ENCODE data around the gene COL4A6. TPM values are rescaled to one million over a fixed set of nuclear protein-coding genes. Genes with fewer than 3 reads are reported as not detected.

The COL4A6 gene
- total and polyA plus RNA-seq, 2 of the 8 experiments (the other 6 are each of a cell fraction or from before 2014, with no cell fraction given) = 5.9 to 11.8 TPM

GRCh38 chrX:108397627-108398391 lies 40.4 kb downstream of the COL4A6 start:
- no peak overlapping the region for H2BK12ac ChIP-seq (ENCODE audit: low read depth, low read length)
- H4K8ac ChIP-seq (ENCODE audit: extremely low read depth, insufficient read depth, low read length) = no peak overlapping the region
- peaks cover 1 to 7% (median 4%) of the 10 kb centered on the region in 4 experiments; a peak in 4 of 7 replicates for H3K4me1 ChIP-seq (replicated peaks in 1 of 4; ENCODE audit: control insufficient read depth in 3 of 4, insufficient read depth in 4 of 4, low read length in 3 of 4)
- no peak overlapping the region for H2AK5ac ChIP-seq (ENCODE audit: low read depth, low read length)
- 86% methylated on average over 6 of the region's 6 CpGs; no CpG with 5 or more reads in 1 of the 2 experiments for WGBS, 2 experiments (ENCODE audit: extremely low coverage in 1 of 2, insufficient coverage in 1 of 2, insufficient read length in 1 of 2, insufficient replicate concordance in 2 of 2, low coverage in 1 of 2, low lambda C conversion rate in 2 of 2, missing lambda C conversion rate in 1 of 2)
- no peak overlapping the region for H3K4ac ChIP-seq (replicated peaks; ENCODE audit: insufficient read length, low read depth, low read length)
- POLR2A ChIA-PET (ENCODE audit: partially characterized antibody) = interaction anchor here (1.0 kb wide), 1 partner anchor 10 kb away, joined by 3 read pairs; no protein-coding TSS in a partner anchor
- TF ChIP-seq TAF1 (IDR thresholded peaks at IDR 0.05; ENCODE audit: low read depth, low read length) (no peak), NANOG (IDR thresholded peaks at IDR 0.05; ENCODE audit: insufficient read depth, low read depth, low read length, poor library complexity, severe bottlenecking) (no peak), CHD2 (IDR thresholded peaks at IDR 0.05; ENCODE audit: low read length) (no peak), JUN (IDR thresholded peaks at IDR 0.05; ENCODE audit: low read depth, low read length) (no peak), POLR2A (IDR thresholded peaks at IDR 0.05; ENCODE audit: control extremely low read depth in 1 of 2, low read depth in 2 of 2, low read length in 2 of 2) (no peak), HDAC6 (IDR thresholded peaks at IDR 0.05; ENCODE audit: low read depth, low read length) (no peak)
- TF ChIP-seq, protein P1, sequence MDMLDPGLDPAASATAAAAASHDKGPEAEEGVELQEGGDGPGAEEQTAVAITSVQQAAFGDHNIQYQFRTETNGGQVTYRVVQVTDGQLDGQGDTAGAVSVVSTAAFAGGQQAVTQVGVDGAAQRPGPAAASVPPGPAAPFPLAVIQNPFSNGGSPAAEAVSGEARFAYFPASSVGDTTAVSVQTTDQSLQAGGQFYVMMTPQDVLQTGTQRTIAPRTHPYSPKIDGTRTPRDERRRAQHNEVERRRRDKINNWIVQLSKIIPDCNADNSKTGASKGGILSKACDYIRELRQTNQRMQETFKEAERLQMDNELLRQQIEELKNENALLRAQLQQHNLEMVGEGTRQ (IDR thresholded peaks at IDR 0.05; ENCODE audit: low read length) = no peak
- H3K27me3 ChIP-seq (replicated peaks in 1 of 4; ENCODE audit: control insufficient read depth in 3 of 4, extremely low read depth in 1 of 4, insufficient read depth in 3 of 4, low read length in 3 of 4) = no peaks in the 10 kb centered on the region
- H3K9ac ChIP-seq (replicated peaks in 1 of 4; ENCODE audit: extremely low read depth in 1 of 4, low read depth in 3 of 4, low read length in 3 of 4) = no peak overlapping the region
- H3K27ac ChIP-seq (ENCODE audit: low read depth, low read length) = no peak overlapping the region
- CTCF ChIA-PET (ENCODE audit: partially characterized antibody) = interaction anchor here (1.3 kb wide), 1 partner anchor 259 kb away, joined by 3 read pairs; no protein-coding TSS in a partner anchor
- no peak overlapping the region for H3K4me3 ChIP-seq (ENCODE audit: extremely low read depth in 1 of 4, insufficient read depth in 2 of 4, low read depth in 3 of 4, low read length in 4 of 4)
- no peak overlapping the region; a peak in 1 of 4 replicates for H3K4me2 ChIP-seq (ENCODE audit: insufficient read depth in 1 of 2, low read depth in 2 of 2, low read length in 2 of 2)
- H2AFZ ChIP-seq (ENCODE audit: low read length) = no peak overlapping the region
- H3K56ac ChIP-seq (replicated peaks; ENCODE audit: insufficient read length, low read depth, low read length) = no peak overlapping the region
- no peak overlapping the region for H2BK120ac ChIP-seq (replicated peaks; ENCODE audit: low read depth, low read length)
- H3K36me3 ChIP-seq (ENCODE audit: control insufficient read depth in 2 of 4, insufficient read depth in 4 of 4, low read length in 3 of 4) = no peaks in the 10 kb centered on the region
- no peaks in the 10 kb centered on the region for H3K79me2 ChIP-seq (ENCODE audit: control insufficient read depth in 1 of 2, insufficient read depth in 2 of 2, low read length in 2 of 2)
- peaks cover 0 to 1% of the 10 kb centered on the region in 2 experiments for H4K20me1 ChIP-seq (replicated peaks in 1 of 2; ENCODE audit: control insufficient read depth in 1 of 2, insufficient read depth in 2 of 2, low read length in 2 of 2)
- H3K9me3 ChIP-seq (ENCODE audit: insufficient read depth in 2 of 2, low read depth in 1 of 2, low read length in 1 of 2) = no peaks in the 10 kb centered on the region
- DNase-seq (ENCODE audit: low read depth in 1 of 2, low spot score in 2 of 2) (no peak), FAIRE-seq (peak; percentile 19)
- H3K18ac ChIP-seq (ENCODE audit: extremely low read depth, low read length) = no peak overlapping the region
- H2BK20ac ChIP-seq (ENCODE audit: low read length) = no peak overlapping the region
- H4K91ac ChIP-seq (replicated peaks; ENCODE audit: insufficient read length, low read length) = no peak overlapping the region
- no peak overlapping the region for H2BK15ac ChIP-seq (ENCODE audit: low read length)
- H4K5ac ChIP-seq (ENCODE audit: insufficient read length, low read depth, low read length) = no peak overlapping the region
- no peak overlapping the region for H3K14ac ChIP-seq (ENCODE audit: insufficient read length)
- H3K23ac ChIP-seq (ENCODE audit: insufficient read length) = no peak overlapping the region
- no peaks in the 10 kb centered on the region for H3K79me1 ChIP-seq (ENCODE audit: low read depth, low read length)
- no peaks in the 10 kb centered on the region for H3K23me2 ChIP-seq (ENCODE audit: low read depth, low read length)
- H2BK5ac ChIP-seq (ENCODE audit: low read depth, low read length) = no peak overlapping the region

All from H1 (cell line).